PC-3 (cell line): Measurements from ENCODE around the gene USP32. TPM values are rescaled to one million over a fixed set of nuclear protein-coding genes. Genes with fewer than 3 reads are reported as not detected.
A peak's percentile ranks its signal among the peaks of the same experiment; 100 is the strongest.
"Not testable (repeated sequence)": the region's sequence is repeated elsewhere in the genome, so short reads cannot be mapped to it uniquely, and the experiment has no call there.

Source experiments
- ATAC-seq: fragments of 200-7000 bp; cut with Tn5 transposase; 2 replicates; pipeline ENCODE4 v1.9.1; 2020; ENCODE audit warnings: mild to moderate bottlenecking, moderate library complexity
- BruUV-seq: library from RNA; stranded (reverse); fragments of 400-500 nt; replicated peaks from 2 replicates; lab custom pipeline; 2021; lab: Mats Ljungman, UMichigan
- CTCF ChIA-PET: fragments of 300-600 bp; sonication (Branson Sonifier 250); formaldehyde crosslinking; loops from one replicate; lab custom pipeline; 2022; ENCODE audit warnings: antibody characterized with exemption; lab: Charles Lee
- POLR2A ChIA-PET: fragments of 300-600 bp; sonication (Branson Sonifier 250); formaldehyde crosslinking; loops from one replicate; lab custom pipeline; 2022; ENCODE audit warnings: antibody characterized with exemption; ENCODE audit not compliant: unreplicated experiment; lab: Charles Lee
- DNase-seq: peaks from one replicate; pipeline ENCODE4 v3.0.0-alpha.2; 2015
- H2AFZ ChIP-seq: fragments of 300-600 bp; sonication (generic); 2 replicates; pipeline ENCODE4 v1.6.0; 2016; ENCODE audit warnings: antibody characterized with exemption, low read length
- H3F3A ChIP-seq: fragments of 300-600 bp; sonication (generic); one replicate; pipeline ENCODE4 v1.6.0; 2017; ENCODE audit warnings: antibody characterized with exemption, low read length, control low read depth, mild to moderate bottlenecking; ENCODE audit not compliant: unreplicated experiment
- H3K27ac ChIP-seq: fragments of 300-600 bp; sonication (generic); 2 replicates; pipeline ENCODE4 v1.5.1; 2016; ENCODE audit warnings: mild to moderate bottlenecking, low read length
- H3K27me3 ChIP-seq: fragments of 300-600 bp; sonication (generic); 2 replicates; pipeline ENCODE4 v1.6.1; 2016; ENCODE audit warnings: low read length, mixed read lengths
- H3K36me3 ChIP-seq: fragments of 300-600 bp; sonication (generic); 2 replicates; pipeline ENCODE4 v1.6.1; 2016; ENCODE audit warnings: low read depth, mixed run types, low read length, mixed read lengths
- H3K4me1 ChIP-seq: fragments of 300-600 bp; sonication (generic); 2 replicates; pipeline ENCODE4 v1.5.1; 2016; ENCODE audit warnings: low read length; ENCODE audit not compliant: insufficient read depth
- H3K4me2 ChIP-seq: fragments of 300-600 bp; sonication (generic); 2 replicates; pipeline ENCODE4 v1.6.0; 2016; ENCODE audit warnings: low read length
- H3K4me3 ChIP-seq: fragments of 300-600 bp; sonication (generic); 2 replicates; pipeline ENCODE4 v1.5.1; 2016; ENCODE audit warnings: mild to moderate bottlenecking, low read length, mixed read lengths
- H3K79me2 ChIP-seq: fragments of 300-600 bp; sonication (generic); 2 replicates; pipeline ENCODE4 v1.6.1; 2017; ENCODE audit warnings: low read length, mixed read lengths
- H3K9ac ChIP-seq: fragments of 300-600 bp; sonication (generic); 2 replicates; pipeline ENCODE4 v1.6.0; 2016; ENCODE audit warnings: mild to moderate bottlenecking, low read length
- H3K9me2 ChIP-seq: fragments of 300-600 bp; sonication (generic); replicated peaks from 2 replicates; pipeline ENCODE4 v1.6.1; 2016; ENCODE audit warnings: mixed run types, low read length, mixed read lengths
- H3K9me3 ChIP-seq: fragments of 300-600 bp; sonication (generic); 2 replicates; pipeline ENCODE4 v1.6.1; 2016; ENCODE audit warnings: low read length, mixed read lengths
- H4K20me1 ChIP-seq: fragments of 300-600 bp; sonication (generic); 2 replicates; pipeline ENCODE4 v1.6.1; 2016; ENCODE audit warnings: low read length, mixed read lengths
- CTCF ChIP-seq: fragments of 300-600 bp; sonication (generic); conservative IDR thresholded peaks from 2 replicates; pipeline ENCODE4 v1.5.1; 2017; ENCODE audit warnings: antibody characterized with exemption, low read depth, mild to moderate bottlenecking, low read length
- EZH2 ChIP-seq: fragments of 300-600 bp; sonication (generic); IDR thresholded peaks from one replicate; pipeline ENCODE4 v1.6.1; 2017; ENCODE audit warnings: antibody characterized with exemption, mild to moderate bottlenecking, low read length; ENCODE audit not compliant: unreplicated experiment
- EZH2phosphoT487 ChIP-seq: fragments of 300-600 bp; sonication (generic); IDR thresholded peaks from 2 replicates; pipeline ENCODE4 v1.6.1; 2018; ENCODE audit warnings: mild to moderate bottlenecking, antibody characterized with exemption, low read length, borderline replicate concordance
- intact Hi-C: fragments of 100-400 bp; cut with micrococcal nuclease; formaldehyde crosslinking; loops from 2 replicates; pipeline ENCODE4 v1.9.0; 2023
- total RNA-seq: library from RNA; depleted of rRNA; stranded (reverse); fragments of >200 nt; gene quantifications from 2 replicates; pipeline ENCODE4 v1.2.3, GENCODE V29; 2014

Gene USP32
- total RNA-seq, 1 experiment from 2014 or later, result 34.1 TPM

- BruUV-seq, H3K4me2 ChIP-seq, H3K4me3 ChIP-seq, H2AFZ ChIP-seq, H3K79me2 ChIP-seq, H3K4me1 ChIP-seq, H3K36me3 ChIP-seq, CTCF ChIA-PET, H3K9me3 ChIP-seq, ATAC-seq, H3K27me3 ChIP-seq, H3F3A ChIP-seq, H4K20me1 ChIP-seq, intact Hi-C loops, POLR2A ChIA-PET, H3K9ac ChIP-seq, DNase-seq, H3K27ac ChIP-seq, H3K9me2 ChIP-seq: not testable (repeated sequence)
Observed at GRCh38 chr17:60178180-60178579, 213.8 kb downstream of the USP32 start.

- H3K36me3 ChIP-seq, H3K4me1 ChIP-seq, BruUV-seq, H3F3A ChIP-seq, intact Hi-C loops, H3K4me2 ChIP-seq, H3K9ac ChIP-seq, H4K20me1 ChIP-seq, DNase-seq, H3K27me3 ChIP-seq, POLR2A ChIA-PET, H3K9me2 ChIP-seq, ATAC-seq, H3K27ac ChIP-seq, H3K79me2 ChIP-seq, H2AFZ ChIP-seq, CTCF ChIA-PET, H3K4me3 ChIP-seq, H3K9me3 ChIP-seq: not testable (repeated sequence)
Observed at GRCh38 chr17:60176763-60177162, 215.2 kb downstream of the USP32 start.

GRCh38 chr17:60174767-60175166 lies 217.2 kb downstream of the USP32 start:
- H3F3A ChIP-seq, H3K9me3 ChIP-seq, H3K27me3 ChIP-seq, H3K79me2 ChIP-seq, H4K20me1 ChIP-seq, H3K4me1 ChIP-seq, H2AFZ ChIP-seq, H3K4me2 ChIP-seq, H3K9ac ChIP-seq, BruUV-seq, H3K27ac ChIP-seq, intact Hi-C loops, H3K36me3 ChIP-seq, H3K9me2 ChIP-seq, POLR2A ChIA-PET, H3K4me3 ChIP-seq: not testable (repeated sequence)
- TF ChIP-seq CTCF, result peak; percentile 44; the same call in 1 of the 2 replicates
- DNase-seq (peak; percentile 26), ATAC-seq (peak; percentile 50)
- CTCF ChIA-PET, result interaction anchor here (0.6 kb wide), 1 partner anchor 329 kb away, joined by 3 read pairs; no protein-coding TSS in a partner anchor

- H3K4me2 ChIP-seq, result no peak overlapping the region
- no peaks in the 10 kb centered on the region for H3K4me1 ChIP-seq
- no peaks in the 10 kb centered on the region for H3K9me3 ChIP-seq
- H4K20me1 ChIP-seq, result no peaks in the 10 kb centered on the region
- intact Hi-C loops, result no loop called here
- no peak overlapping the region for H2AFZ ChIP-seq
- H3K9ac ChIP-seq, result no peak overlapping the region
- H3K27ac ChIP-seq, result no peak overlapping the region
- no peak for TF ChIP-seq EZH2phosphoT487
- no peak for TF ChIP-seq CTCF
- no peak for TF ChIP-seq EZH2
- ATAC-seq (no peak), DNase-seq (no peak)
- ChIA-PET POLR2A (no interaction called here), CTCF (no interaction called here)
- H3K36me3 ChIP-seq, result no peaks in the 10 kb centered on the region
- H3F3A ChIP-seq, result no peaks in the 10 kb centered on the region
- no peaks in the 10 kb centered on the region for H3K79me2 ChIP-seq
- no peaks in the 10 kb centered on the region for H3K27me3 ChIP-seq
- no peaks in the 10 kb centered on the region for H3K9me2 ChIP-seq
- no peak overlapping the region for H3K4me3 ChIP-seq
- BruUV-seq, result no TSS peak
Observed at GRCh38 chr17:60174035-60174434, 217.9 kb downstream of the USP32 start.
